HG02938 (cell line): ENCODE results near the gene PLEKHF1.
A peak's percentile ranks its signal among the peaks of the same experiment; 100 is the strongest.
"Not testable (repeated sequence)": the region's sequence is repeated elsewhere in the genome, so short reads cannot be mapped to it uniquely, and the experiment has no call there.

ENCODE experiments used
- ATAC-seq: cut with Tn5 transposase; IDR thresholded peaks from one replicate; pipeline ENCODE4 v1.9.1; 2021; ENCODE audit warnings: mild to moderate bottlenecking, moderate library complexity; ENCODE audit not compliant: unreplicated experiment

Gene PLEKHF1

GRCh38 chr19:29697523-29698261 lies 32.4 kb downstream of the PLEKHF1 start:
- no peak for ATAC-seq

GRCh38 chr19:29699861-29700260 lies 34.6 kb downstream of the PLEKHF1 start:
- no peak for ATAC-seq

GRCh38 chr19:29700498-29700897 lies 35.2 kb downstream of the PLEKHF1 start:
- no peak for ATAC-seq

GRCh38 chr19:29702161-29702962 lies 37.1 kb downstream of the PLEKHF1 start:
- no peak for ATAC-seq

- no peak for ATAC-seq
Measured at GRCh38 chr19:29702963-29703320, 37.7 kb downstream of the PLEKHF1 start.

GRCh38 chr19:29704562-29705558 lies 39.6 kb downstream of the PLEKHF1 start:
- ATAC-seq: peak; percentile 75

- ATAC-seq: no peak
Measured at GRCh38 chr19:29705706-29706105, 40.4 kb downstream of the PLEKHF1 start.

- ATAC-seq: no peak
Measured at GRCh38 chr19:29706635-29707034, 41.4 kb downstream of the PLEKHF1 start.

- ATAC-seq: no peak
Measured at GRCh38 chr19:29708554-29709439, 43.5 kb downstream of the PLEKHF1 start.

GRCh38 chr19:29709440-29709798 lies 44.2 kb downstream of the PLEKHF1 start:
- ATAC-seq: not testable (repeated sequence)

- no peak for ATAC-seq
Measured at GRCh38 chr19:29711584-29712132, 46.4 kb downstream of the PLEKHF1 start.

GRCh38 chr19:29712744-29713516 lies 47.7 kb downstream of the PLEKHF1 start:
- ATAC-seq: no peak

- peak; percentile 22 for ATAC-seq
Measured at GRCh38 chr19:29714371-29714952, 49.2 kb downstream of the PLEKHF1 start.

GRCh38 chr19:29714953-29715700 lies 49.9 kb downstream of the PLEKHF1 start, which contains the start of gene C19orf12:
Gene C19orf12 (minus strand): TSS chr19:29715261. CDS start chr19:29708413, 6,848 bp downstream.
- peak; percentile 55 for ATAC-seq

- no peak for ATAC-seq
Measured at GRCh38 chr19:29715701-29716581, 50.7 kb downstream of the PLEKHF1 start.

- ATAC-seq: no peak
Measured at GRCh38 chr19:29717051-29717450, 51.8 kb downstream of the PLEKHF1 start.

GRCh38 chr19:29724102-29724641 lies 58.9 kb downstream of the PLEKHF1 start:
- ATAC-seq: no peak
